ENCODE measurements around the gene GMIP. TPM values are rescaled to one million over a fixed set of nuclear protein-coding genes. Genes with fewer than 3 reads are reported as not detected.

GMIP gene
- total and polyA plus RNA-seq, 2 experiments from 2014 or later: 5.1 to 22.1 TPM

DNA sequence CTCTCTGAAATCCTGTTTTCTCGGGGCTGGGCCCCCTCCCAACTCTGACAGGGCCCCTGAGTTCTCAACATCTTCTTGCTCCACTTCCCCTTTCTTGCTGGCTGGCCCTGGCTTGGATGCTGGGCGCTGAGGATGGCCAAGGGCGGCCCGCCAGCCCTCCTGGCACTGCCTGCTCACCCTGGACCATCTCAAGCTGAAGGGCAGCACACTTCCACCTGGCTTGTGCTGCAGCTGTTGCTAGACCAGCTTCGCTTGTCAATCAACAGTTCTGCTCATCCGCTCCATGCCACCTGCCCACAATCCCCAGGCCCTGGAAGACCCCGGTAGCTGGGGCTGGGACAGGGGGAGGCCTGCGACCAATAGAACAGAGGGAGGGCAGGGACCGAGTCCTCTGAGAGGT, 6.9 kb upstream of the GMIP start (continued):
- TF ChIP-seq NANOG (IDR thresholded peaks at IDR 0.05; ENCODE audit: borderline replicate concordance) (no peak), ETS1 (IDR thresholded peaks at IDR 0.05) (no peak), ZNF114 (CRISPR knock-in tag; IDR thresholded peaks at IDR 0.05) (no peak), EZH2phosphoT487 (IDR thresholded peaks at IDR 0.05; ENCODE audit: unreplicated experiment) (no peak), ZNF331 (CRISPR knock-in tag; IDR thresholded peaks at IDR 0.05; ENCODE audit: low read depth) (no peak), EZH2 (IDR thresholded peaks at IDR 0.05; ENCODE audit: low read depth, unreplicated experiment) (no peak), STAT1 (IDR thresholded peaks at IDR 0.05; ENCODE audit: unreplicated experiment) (no peak)
- TF ChIP-seq, protein P1, sequence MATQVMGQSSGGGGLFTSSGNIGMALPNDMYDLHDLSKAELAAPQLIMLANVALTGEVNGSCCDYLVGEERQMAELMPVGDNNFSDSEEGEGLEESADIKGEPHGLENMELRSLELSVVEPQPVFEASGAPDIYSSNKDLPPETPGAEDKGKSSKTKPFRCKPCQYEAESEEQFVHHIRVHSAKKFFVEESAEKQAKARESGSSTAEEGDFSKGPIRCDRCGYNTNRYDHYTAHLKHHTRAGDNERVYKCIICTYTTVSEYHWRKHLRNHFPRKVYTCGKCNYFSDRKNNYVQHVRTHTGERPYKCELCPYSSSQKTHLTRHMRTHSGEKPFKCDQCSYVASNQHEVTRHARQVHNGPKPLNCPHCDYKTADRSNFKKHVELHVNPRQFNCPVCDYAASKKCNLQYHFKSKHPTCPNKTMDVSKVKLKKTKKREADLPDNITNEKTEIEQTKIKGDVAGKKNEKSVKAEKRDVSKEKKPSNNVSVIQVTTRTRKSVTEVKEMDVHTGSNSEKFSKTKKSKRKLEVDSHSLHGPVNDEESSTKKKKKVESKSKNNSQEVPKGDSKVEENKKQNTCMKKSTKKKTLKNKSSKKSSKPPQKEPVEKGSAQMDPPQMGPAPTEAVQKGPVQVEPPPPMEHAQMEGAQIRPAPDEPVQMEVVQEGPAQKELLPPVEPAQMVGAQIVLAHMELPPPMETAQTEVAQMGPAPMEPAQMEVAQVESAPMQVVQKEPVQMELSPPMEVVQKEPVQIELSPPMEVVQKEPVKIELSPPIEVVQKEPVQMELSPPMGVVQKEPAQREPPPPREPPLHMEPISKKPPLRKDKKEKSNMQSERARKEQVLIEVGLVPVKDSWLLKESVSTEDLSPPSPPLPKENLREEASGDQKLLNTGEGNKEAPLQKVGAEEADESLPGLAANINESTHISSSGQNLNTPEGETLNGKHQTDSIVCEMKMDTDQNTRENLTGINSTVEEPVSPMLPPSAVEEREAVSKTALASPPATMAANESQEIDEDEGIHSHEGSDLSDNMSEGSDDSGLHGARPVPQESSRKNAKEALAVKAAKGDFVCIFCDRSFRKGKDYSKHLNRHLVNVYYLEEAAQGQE (IDR thresholded peaks at IDR 0.05; ENCODE audit: unreplicated experiment): no peak

- H3K36me3 Mint-ChIP-seq (ENCODE audit: low read depth): peaks cover 79% of the 10 kb centered on the region
- no peaks in the 10 kb centered on the region for H3K4me1 Mint-ChIP-seq
These were observed 6.1 kb upstream of the GMIP start for GRCh38 chr19:19649580-19649995.

More at GRCh38 chr19:19649580-19649995, 6.1 kb upstream of the GMIP start:
- Mint-ChIP-seq H3K27ac (no peak overlapping the region), H3K27me3 (ENCODE audit: insufficient read depth, low read depth, poor library complexity) (peaks cover 16% of the 10 kb centered on the region), H3K9me3 (no peaks in the 10 kb centered on the region), H3K4me3 (no peak overlapping the region)
- ATAC-seq: no peak
- DNase-seq (ENCODE audit: low spot score): no peak
- no peaks in the 10 kb centered on the region for H3K9me2 ChIP-seq (ENCODE audit: insufficient read depth)
- H3K4me2 ChIP-seq: no peak overlapping the region
- no peaks in the 10 kb centered on the region for H3K4me1 ChIP-seq (ENCODE audit: insufficient read depth)
- peaks cover 6% of the 10 kb centered on the region; the same call in 1 of the 2 replicates for H4K20me1 ChIP-seq (replicated peaks; ENCODE audit: insufficient read depth)
- TF ChIP-seq POLR2AphosphoS5 (IDR thresholded peaks at IDR 0.05; ENCODE audit: low read depth) (0 out of 2 replicates have a peak, but pooled peaks have one; percentile 1), CTCF (conservative IDR thresholded peaks at IDR 0.05; ENCODE audit: low read depth in 2 of 2) (no peak)
- H3K27ac ChIP-seq (ENCODE audit: low read depth): no peak overlapping the region
- H3K4me3 ChIP-seq: no peak overlapping the region
- peaks cover 7% of the 10 kb centered on the region; the same call in 1 of the 2 replicates for H3F3A ChIP-seq (replicated peaks; ENCODE audit: low read depth)
- H2AFZ ChIP-seq: no peak overlapping the region
- H3K36me3 ChIP-seq (ENCODE audit: insufficient read depth): peaks cover 18% of the 10 kb centered on the region
- no peaks in the 10 kb centered on the region for H3K27me3 ChIP-seq (ENCODE audit: insufficient read depth)
- H3K79me2 ChIP-seq (replicated peaks; ENCODE audit: insufficient read depth): no peaks in the 10 kb centered on the region

Data from GM23338 (cell line).